Activated gamma-delta T cell (primary cell): ENCODE data around the gene POU2AF1.

Experiments used
- DNase-seq: peaks from one replicate; lab custom pipeline; 2025; lab: John Stamatoyannopoulos, UW

Gene POU2AF1

DNA sequence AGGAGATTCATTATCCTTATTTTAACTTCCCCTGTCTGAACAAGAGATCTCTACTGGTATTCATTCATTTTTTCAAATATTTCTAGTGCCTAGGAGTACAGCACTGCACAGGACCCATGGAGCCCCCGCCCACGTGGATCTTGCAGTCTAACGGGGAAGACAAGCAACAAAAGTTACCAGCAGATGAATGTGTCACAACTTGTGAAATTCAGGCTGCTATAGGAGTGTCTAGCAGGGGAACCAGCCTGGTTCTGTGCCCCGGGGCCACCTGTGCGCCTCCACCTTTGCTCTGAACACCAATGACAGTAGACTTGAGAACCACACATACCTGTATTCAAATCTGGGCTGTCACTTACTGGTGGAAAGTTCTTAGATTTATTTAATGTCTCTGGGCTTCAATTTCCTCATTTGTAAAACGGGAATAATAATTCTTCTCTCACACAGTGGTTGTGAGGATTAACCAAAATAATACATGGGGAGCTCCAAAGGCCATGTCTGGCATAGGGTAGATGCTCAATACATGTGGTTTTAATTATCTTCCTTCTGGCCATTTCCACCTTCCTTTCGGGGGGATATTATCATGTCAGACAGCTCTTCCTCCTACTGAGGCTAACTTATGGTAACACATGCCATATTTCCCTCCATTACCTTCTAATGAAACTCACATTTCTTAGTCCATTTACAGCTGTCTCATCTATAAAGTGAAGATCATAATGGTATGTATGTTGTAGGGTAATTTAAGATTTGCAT, 17.8 kb downstream of the POU2AF1 start:
- DNase-seq: no peak

DNA sequence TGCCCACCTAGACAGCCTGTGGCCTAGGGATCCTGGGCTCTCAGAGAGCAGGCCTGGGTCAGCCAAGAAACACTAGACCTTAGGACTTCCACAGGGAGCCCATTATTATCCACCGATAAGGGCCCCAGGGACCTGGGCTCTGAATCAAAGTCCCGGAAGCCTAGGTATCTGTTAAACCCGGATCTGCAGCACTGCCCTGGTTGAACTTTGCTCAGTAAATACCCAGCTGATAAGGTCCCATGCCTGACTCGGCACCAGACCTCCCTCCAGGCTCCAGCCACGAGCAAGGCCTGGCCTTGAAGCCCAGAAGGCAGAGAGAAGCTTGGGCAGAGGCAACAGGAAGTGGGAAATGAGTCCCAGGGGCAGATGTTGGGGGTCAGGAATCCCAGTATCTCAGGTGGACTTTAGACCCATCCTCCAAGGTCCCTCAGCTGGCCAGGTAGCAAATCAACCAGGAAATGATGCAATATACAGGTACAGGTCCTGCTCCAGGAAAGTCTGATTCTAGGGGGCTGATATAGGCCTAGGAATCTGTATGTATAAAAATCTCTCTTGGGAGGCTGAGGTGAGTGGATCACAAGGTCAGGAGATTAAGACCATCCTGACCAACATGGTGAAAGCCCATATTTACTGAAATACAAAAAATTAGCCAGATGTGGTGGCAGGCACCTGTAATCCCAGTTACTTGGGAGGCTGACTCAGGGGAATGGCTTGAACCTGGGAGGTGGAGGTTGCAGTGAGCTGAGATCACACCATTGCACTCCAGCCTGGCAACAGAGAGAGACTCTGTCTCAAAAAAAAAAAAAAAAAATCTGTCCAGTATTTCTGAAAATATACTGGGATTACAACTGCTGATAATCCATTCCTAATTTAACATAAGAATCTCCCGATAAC, 18.7 kb downstream of the POU2AF1 start:
- DNase-seq: no peak

DNA sequence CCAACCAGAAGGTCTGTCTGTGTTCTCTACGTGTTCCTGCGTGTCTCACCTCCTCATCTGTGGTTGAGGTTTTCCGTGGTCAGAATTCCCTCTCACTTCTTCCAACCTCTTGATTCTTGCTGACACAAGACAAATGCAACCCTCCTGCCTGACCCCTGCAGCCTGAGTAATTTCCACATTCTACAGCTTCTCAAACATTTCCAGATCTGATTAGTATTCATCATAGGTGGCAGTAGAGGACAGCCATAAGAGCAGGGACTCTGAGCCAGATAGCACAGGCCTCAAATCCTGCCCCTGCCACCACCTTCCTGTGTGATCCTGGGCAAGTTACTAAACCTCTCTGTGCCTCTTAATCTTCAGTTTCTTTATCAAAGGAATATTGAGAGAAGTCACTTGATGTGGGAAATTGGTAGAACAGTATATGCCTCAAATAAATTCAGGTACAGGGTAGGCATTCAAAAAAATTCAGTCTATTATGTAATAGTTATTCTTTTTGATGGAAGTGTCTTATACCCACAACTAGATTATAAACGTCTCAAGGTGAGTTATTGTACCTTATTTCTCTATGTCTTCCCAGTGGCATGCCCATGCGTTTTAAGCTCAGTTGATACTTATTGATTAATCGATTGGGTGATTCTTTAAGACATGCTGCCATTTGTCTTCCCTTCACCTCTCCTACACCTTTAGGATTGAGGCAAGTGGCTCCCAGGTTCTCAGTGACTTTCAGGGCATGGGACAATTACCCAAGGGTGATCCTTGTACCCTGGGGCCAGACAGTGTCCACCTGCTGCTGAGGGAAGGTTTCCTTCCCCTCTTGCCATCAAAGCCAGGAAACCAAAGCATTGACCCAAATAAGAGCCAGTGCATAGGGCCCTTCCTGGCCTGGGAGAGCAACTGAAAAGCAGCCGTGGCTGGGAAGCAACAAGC, 19.6 kb downstream of the POU2AF1 start:
- DNase-seq: no peak

DNA sequence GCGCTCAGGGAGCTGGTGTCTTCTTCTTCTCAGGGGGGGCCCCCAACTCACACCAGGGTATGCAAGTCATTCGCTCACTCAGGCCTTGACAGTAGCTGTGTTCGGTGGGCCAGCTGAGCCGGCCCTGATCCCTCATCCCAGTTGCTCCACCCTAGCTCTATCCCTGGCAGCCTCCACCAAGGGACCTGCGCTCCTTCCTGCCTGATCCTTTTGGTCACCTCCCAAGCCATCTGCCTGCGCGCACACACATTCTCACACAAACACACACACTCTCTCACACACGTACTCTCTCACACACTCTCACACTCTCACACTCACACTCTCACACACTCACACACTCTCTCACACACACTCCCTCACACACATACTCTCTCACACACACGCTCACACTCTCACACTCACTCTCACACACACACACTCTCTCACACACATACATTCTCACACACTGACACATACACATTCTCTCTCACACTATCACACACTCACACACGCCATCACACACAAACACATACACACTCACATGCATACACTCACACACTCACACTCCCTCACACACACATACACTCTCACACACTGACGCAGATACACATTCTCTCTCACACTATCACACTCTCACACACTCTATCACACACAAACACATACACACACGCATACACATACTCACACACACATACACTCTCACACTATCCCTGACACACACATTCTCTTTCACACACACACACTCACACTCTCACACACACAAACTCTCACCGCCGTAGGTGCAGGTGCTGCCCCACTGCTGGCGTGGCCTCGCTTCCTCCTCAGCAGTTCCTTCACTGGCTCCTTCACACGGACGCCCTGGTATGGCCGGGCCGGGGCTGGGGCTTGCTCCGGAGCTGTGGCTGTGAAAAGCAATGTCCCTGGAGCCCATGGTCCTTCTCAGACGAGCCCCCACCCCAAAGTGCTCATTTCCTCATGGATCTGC, 20.8 kb downstream of the POU2AF1 start:
- DNase-seq: no peak

DNA sequence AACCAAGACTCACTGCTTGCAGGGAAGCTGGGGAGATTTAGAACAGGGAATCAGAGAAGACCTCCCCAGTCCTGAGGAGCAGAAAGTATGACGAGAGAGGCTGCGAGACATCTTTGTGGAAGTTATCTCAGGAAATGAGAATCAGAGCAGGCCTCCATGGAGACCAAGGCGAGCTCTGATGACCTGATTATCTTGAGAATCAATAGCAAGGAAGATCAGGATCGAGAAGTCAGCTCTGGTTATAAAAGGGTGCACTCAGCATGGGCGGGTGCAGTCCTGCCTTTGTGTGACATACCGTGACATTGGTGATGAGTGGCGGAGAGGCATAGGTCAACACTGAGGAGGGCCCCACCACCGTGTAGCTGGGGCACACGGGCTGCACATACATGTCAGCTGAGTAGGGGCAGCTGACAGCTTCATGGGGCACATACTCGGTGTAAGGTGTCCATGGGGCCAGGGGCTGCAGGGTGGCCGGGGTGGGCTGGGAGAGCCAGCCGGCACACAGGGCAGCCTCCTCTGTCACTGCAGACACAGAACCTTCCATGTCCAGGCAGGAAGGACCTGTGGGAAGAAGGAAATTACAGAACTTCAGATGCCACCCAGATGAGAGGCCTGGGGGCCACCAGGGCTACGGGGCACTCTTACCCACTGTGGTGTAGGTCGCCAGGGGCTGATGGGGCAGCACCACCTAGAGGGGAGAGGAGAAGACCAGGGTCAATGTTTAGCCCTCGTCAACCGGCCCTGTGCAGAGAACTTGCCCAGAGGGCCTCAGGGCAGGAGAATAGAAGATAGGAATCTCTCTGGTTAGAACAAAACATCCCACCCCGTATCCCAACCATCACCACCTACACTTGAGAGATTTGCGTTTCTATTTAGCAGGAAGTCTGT, 21.7 kb downstream of the POU2AF1 start:
- no peak for DNase-seq

DNA sequence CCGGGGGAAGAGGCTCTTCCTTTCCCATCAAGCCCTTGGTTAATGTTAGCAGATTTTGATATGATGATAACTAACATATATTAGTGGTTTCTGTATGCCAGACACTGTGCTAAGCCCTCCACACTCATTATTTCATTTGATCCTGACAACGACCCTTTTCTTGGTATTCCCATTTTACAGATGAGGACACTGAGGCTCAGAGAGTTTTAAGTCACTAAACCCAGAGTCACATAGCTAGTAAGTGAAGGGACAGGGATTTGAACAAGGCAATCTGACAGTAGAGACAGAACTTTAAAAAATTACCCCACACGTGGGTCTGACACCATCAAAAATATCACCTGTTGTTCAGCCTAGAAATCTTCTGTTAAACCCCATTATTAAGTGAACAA, 22.4 kb downstream of the POU2AF1 start:
- no peak for DNase-seq

DNA sequence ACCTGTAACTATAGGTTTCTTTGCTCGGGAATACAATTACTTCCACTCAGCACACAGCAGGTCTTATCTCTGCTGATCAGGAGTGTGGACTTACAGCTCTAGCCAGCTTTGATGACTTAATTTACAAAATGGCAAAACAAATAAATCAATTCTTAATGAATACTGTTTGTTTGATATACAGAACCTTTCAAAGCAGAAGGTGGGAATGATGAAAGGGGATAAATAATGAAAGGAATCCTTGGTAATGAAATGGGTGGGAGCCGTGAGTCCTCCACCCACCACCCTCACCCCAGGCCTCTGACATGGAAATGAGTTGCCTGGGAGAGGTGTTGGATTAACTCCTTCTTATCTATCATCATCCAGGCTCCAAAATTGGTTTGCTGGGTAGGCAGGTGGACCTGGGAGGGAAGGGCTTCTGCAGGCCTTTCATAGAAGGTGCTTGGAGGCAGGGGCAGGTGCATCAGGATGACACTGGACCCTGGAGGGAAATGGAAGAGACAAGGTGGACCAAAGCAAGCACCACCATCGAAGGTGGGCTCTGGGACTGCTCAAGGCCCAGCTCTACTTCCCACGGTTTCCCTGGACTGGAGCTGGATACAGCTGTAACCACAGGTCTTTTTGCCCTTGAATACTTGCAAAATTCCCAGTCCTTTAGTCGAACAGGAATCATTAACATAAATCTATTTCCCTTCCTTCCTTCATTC, 23.0 kb downstream of the POU2AF1 start:
- DNase-seq: no peak

DNA sequence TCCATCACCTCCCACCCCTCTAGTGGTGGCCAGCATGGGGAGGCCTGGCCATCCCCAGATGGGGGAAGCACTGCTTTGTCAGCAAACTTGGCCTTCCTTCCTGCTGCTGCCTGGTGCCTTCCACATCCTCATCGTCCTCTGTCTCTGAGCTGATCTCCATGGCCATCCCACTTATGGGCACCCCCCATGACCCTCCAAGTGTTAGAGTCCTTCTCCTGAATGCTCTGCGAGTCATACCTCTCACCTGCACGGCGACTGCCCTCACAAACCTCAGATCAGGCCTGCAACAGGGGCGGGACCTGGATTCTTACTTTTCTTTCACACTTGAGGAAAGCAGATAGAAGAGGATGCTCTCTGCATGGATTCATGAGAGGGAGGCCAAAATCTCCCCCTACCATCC, 24.0 kb downstream of the POU2AF1 start:
- DNase-seq: no peak

DNA sequence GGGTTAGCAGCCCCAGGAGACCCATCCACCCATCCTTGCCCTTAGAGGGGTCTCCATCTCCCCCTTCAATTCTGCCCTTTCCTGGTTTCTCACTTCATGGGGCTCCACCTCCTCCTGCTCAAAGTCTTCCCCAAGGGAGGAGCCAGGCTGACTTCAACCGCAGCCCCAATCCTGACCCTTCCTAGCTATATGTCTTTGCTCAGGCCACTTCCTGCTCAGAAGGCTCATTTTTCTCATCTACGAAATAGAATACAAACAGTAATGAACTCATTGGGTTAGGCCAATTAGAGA, 24.5 kb downstream of the POU2AF1 start:
- no peak for DNase-seq

DNA sequence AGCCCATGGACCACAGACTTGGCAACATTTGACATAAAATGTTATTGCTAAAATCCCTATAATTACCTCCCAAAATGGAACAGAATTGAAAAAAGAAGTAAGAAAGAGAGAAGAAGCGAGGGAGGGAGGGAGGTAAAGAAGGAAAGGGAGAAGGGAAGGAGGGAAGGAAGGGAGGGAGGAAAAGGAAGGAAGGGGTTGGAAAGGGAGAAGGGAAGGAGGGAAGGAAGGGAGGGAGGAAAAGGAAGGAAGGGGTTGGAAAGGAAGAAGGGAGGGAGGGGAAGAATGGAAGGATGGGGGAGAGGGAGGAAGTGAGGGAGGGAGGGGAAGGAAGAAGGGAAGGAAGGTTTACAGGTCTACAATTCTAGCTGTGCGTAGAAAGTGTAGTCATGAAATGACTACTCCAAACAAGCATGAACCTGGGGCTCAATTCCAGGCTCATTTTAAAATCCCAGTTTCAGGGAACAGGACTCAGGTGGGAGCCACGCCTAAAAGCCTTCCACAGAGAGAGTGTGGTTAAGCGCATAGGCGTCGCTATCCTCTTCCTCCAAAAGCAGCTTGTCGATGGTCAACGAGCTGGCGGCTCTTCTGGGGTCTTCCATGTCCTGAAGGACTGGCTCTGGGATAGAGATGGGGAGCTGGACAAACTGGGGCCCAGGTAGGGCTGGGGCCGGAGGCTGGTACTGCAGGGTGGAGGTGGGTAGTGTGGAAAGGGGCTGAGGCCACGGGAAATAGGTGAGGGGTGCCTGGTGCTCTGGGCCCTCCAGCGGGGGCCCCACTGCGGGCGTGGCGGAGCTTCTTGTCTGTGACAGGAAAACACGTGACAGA, 25.1 kb downstream of the POU2AF1 start:
- no peak for DNase-seq

DNA sequence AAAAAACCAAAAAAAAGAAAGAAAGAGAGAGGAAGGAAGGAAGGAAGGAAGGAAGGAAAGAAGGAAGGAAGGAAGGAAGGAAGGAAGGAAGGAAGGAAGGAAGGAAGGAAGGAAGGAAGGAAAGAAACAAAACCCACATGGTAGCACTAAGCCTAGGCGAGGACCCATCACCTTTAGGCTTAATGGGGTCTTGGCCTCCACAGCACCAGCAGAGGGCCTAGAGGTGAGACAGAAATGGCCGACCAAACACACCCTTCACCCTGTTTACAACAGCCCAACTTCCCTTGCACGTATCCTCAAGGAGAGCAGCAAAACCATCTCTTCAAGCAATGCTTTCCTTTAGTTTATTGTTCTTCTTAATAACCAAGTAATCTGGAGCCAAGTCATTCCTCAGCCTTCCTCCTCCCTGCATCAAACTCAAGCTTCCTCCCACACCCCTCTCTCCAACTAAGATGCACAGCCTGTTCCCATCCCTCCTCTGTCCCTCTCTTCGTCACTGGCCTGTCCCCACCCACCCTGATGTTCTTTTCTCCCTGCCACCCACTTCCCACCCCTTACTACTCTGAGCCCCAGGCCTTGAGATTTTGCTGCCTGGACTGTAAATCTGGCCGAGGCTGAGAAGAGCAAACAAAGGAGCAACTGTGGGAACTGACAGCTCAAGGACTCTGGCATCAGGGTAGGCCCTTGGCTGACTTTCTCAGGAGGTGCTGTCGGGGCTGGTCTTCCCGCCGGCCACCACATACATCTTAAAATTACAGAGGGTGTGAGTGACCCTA, 26.0 kb downstream of the POU2AF1 start:
- no peak for DNase-seq

DNA sequence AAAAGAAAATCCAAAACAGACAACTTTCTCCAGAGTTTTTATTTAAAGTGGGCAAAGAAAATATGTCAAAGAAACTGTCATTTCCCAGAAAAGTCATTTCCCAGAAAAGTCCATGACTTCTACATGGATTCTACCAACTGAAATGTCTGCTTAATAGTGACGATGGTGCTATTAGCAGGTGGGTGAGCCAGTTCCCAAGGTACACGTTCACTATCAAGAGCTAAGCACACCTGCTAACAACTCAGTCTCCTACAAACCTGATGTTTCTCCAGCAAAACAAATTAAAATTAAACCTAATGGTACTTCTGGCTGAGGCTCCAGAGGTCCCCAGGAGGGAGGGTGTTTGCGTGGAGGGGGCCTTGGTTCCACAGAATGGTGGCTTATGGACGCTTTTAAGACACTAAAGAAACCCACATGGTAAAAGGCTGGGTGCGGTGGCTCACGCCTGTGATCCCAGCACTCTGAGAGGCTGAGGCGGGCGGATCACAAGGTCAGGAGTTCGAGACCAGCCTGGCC, 26.8 kb downstream of the POU2AF1 start:
- DNase-seq: no peak

DNA sequence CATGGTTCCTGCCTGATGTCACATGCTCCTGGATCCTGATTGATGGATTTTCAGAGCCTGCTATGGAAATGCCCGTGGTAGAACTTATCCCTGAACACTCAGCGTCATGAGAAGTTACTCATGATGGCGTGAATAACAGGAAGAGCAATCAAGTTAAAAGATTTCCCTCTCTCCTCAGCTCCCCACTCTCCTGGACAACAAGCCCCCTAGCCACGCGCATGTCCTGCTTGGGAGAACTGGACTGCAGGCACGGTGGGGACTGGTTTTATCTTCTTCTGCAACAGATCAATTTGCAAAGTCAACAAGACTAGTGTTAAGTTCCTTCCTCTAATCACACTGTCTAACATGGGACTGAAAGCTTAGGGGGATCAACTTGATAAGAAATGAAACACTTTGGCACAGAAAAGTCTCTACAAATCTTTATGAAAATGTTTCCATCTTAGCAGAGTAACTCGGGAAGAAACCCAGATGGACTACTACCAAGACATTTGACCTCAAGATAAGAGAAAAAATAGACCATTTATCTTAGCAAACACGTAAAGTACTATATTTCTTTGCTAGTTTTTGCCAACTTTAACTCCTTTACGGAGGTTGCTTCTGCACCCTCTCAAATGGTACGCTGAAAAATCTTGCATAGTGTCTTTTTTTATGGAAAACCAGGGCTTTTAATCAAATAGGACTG, 27.6 kb downstream of the POU2AF1 start:
- DNase-seq: no peak

DNA sequence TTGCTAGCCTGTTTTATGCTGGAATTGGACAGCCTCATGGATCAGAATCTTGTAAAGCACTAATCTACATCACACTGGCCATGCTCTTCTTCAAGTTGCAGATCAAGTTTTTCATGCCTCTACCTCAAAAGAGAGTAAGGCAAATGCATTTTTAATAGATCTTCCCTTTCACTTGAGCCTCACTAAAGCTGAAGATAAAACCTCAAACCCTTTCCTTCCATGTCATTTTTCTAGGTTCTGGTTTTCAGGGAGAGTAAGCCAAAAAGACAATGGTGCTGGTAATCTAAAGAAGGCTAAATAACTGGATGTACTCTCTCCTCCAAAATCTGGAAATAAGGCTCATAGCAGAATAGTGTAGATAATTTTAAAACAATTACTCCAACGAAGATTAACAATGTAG, 28.3 kb downstream of the POU2AF1 start:
- DNase-seq: no peak

DNA sequence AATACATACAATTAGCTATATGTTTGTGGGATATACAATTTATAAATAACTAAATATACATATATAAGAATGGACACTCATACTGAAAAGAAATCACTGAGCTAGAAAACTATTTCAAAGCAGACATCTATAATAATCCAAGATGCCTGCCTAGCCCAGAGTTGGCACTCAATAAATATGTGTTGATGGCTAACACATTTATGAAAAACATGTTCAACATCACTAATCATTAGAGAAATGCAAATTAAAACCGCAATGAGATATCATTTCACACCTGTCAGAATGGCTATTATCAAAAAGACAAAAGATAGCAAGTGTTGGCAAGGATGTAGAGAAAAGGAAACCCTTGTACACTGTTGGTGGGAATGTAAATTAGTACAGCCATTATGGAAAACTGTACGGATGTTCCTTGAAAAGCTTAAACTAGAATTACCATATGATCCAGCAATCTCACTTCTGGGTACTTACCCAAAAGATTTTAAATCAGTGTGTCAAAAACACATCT, 29.8 kb downstream of the POU2AF1 start:
- no peak for DNase-seq

DNA sequence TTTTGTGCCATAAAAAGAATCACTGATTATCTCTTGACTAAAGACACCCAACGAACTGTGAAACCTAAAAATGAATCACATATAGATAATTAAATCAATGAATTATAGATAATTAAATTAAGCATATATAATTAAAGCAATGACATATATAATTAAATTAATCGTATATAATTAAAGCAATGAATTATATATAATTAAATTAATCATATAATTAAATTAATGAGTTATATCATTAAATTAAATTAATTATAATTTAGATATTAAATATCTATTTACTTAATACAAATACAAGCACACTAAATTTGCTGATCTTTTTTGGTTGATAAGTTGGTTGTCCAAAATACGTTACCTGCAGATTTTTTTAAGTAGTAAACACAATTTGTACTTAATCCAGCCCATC, 30.9 kb downstream of the POU2AF1 start:
- DNase-seq: no peak

DNA sequence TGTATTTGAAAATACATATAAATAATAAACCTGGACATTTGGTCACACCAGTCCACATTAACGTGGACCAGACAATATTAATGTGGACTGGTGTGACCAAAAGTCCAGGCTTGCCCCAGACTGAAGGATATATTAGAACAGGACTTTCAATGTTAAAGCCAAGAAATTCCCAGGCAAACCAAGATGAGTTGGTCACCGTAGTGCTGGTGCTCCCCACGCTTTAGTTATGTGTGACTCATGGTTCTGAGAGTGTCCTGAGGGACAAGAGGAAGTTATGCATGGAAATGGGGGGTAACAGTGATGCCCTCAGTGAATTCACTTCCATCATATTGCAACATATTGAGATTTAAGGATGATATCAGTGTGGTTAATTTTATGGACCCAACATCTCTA, 31.4 kb downstream of the POU2AF1 start:
- DNase-seq: no peak
